HepG2 (cell line): Measurements from ENCODE around the gene ANO5. TPM values are rescaled to one million over a fixed set of nuclear protein-coding genes. Genes with fewer than 3 reads are reported as not detected.

ENCODE experiments used
- ATAC-seq: fragments of 200-7000 bp; cut with Tn5 transposase; 3 replicates; pipeline ENCODE4 v1.9.1; 2020; ENCODE audit warnings: mild to moderate bottlenecking, moderate library complexity
- BruUV-seq: library from RNA; stranded (reverse); fragments of 400-500 nt; replicated peaks from 2 replicates; lab custom pipeline; 2021; lab: Mats Ljungman, UMichigan
- CTCF ChIA-PET: fragments of 300-600 bp; formaldehyde crosslinking; extraction: SDS; loops from one replicate; lab custom pipeline; 2021; ENCODE audit warnings: low total read pairs, inconsistent platforms, low intra/inter-chr PET ratio; lab: Yijun Ruan, JAX
- POLR2A ChIA-PET: fragments of 350-600 bp; sonication (Branson Sonifier 250); formaldehyde crosslinking; loops from one replicate; lab custom pipeline; 2020; ENCODE audit warnings: antibody characterized with exemption, inconsistent platforms; lab: Yijun Ruan, JAX
- DNase-seq: peaks from one replicate; pipeline ENCODE4 v3.0.0-alpha.2; 2015; ENCODE audit warnings: low spot score
- FAIRE-seq: peaks from 3 replicates; lab custom pipeline; 2011; peaks lifted over from hg19 to GRCh38; lab: Jason Lieb, UNC
- H2AFZ ChIP-seq: one replicate; pipeline ENCODE4 v1.6.1; 2011; ENCODE audit warnings: low read length, inconsistent platforms
- H3K27ac ChIP-seq: fragments of 300-600 bp; 3 replicates; pipeline ENCODE4 v1.8.0; 2011; ENCODE audit warnings: mixed run types, mild to moderate bottlenecking, mixed read lengths, low read length, inconsistent platforms; ENCODE audit not compliant: insufficient read depth; ENCODE audit errors: extremely low read length
- H3K27me3 ChIP-seq, 2 experiments: fragments of 200-600 bp in 1 of 2; 2 replicates in 1 of 2; 3 replicates in 1 of 2; pipeline versions ENCODE4 v1.6.0 to v1.8.0; 2011; ENCODE audit warnings: low read length in 2 of 2, mild to moderate bottlenecking in 2 of 2, moderate library complexity in 2 of 2, inconsistent platforms in 1 of 2; ENCODE audit not compliant: insufficient read depth in 2 of 2, control insufficient read depth in 1 of 2
- H3K36me3 ChIP-seq, 2 experiments: fragments of 200-600 bp in 1 of 2; replicated peaks in 1 of 2; 2 replicates in 1 of 2; 3 replicates in 1 of 2; pipeline versions ENCODE4 v1.5.1 to v1.8.0; 2011; ENCODE audit warnings: low read length in 2 of 2, inconsistent platforms in 1 of 2; ENCODE audit not compliant: insufficient read depth in 2 of 2, control insufficient read depth in 1 of 2
- H3K4me1 ChIP-seq: 2 replicates; pipeline ENCODE4 v1.5.1; 2012; ENCODE audit warnings: low read length, inconsistent platforms; ENCODE audit not compliant: insufficient read depth
- H3K4me2 ChIP-seq: 2 replicates; pipeline ENCODE4 v1.6.0; 2011; ENCODE audit warnings: low read depth, low read length, inconsistent platforms
- H3K4me3 ChIP-seq, 3 experiments: fragments of 200-600 bp in 1 of 3; sonication (generic), shearing (Covaris generic) in 1 of 3; replicated peaks in 1 of 3; 2 replicates each; pipeline ENCODE4 v1.5.1; 2011 to 2016; ENCODE audit warnings: low read length in 3 of 3, inconsistent platforms in 2 of 3, low read depth in 2 of 3, mild to moderate bottlenecking in 2 of 3, control low read depth in 1 of 3, mixed read lengths in 1 of 3; ENCODE audit not compliant: insufficient read depth in 1 of 3
- H3K79me2 ChIP-seq: one replicate; pipeline ENCODE4 v1.6.1; 2011; ENCODE audit warnings: low read length, inconsistent platforms; ENCODE audit not compliant: insufficient read depth
- H3K9ac ChIP-seq: 2 replicates; pipeline ENCODE4 v1.6.0; 2011; ENCODE audit warnings: mild to moderate bottlenecking, low read depth, low read length, inconsistent platforms; ENCODE audit not compliant: insufficient read depth
- H3K9me3 ChIP-seq: 2 replicates; pipeline ENCODE4 v1.5.1; 2012; ENCODE audit warnings: mild to moderate bottlenecking, low read length
- H4K20me1 ChIP-seq: 2 replicates; pipeline ENCODE4 v1.6.0; 2011; ENCODE audit warnings: inconsistent platforms, mild to moderate bottlenecking, low read length, moderate library complexity; ENCODE audit not compliant: insufficient read depth
- CHD4 ChIP-seq: fragments of 200-600 bp; sonication (generic); IDR thresholded peaks from 2 replicates; pipeline ENCODE4 v1.7.0; 2017; ENCODE audit warnings: mild to moderate bottlenecking, low read length, borderline replicate concordance
- ETV6 ChIP-seq: sonication (generic); formaldehyde crosslinking; conservative IDR thresholded peaks from 2 replicates; pipeline ENCODE4 v1.4.0; 2020; ENCODE audit warnings: missing genetic modification reagents
- HOXA5 ChIP-seq: sonication (generic); formaldehyde crosslinking; IDR thresholded peaks from 2 replicates; pipeline ENCODE4 v1.4.0; 2020; ENCODE audit warnings: missing genetic modification reagents
- KMT2B ChIP-seq: IDR thresholded peaks from 2 replicates; pipeline ENCODE4 v1.6.1; 2016; ENCODE audit warnings: missing genetic modification reagents, missing compliant biosample characterization
- MLX ChIP-seq: IDR thresholded peaks from 2 replicates; pipeline ENCODE4 v1.6.1; 2016
- NFE2 ChIP-seq: sonication (generic); formaldehyde crosslinking; IDR thresholded peaks from 2 replicates; pipeline ENCODE4 v1.4.0; 2020; ENCODE audit warnings: missing genetic modification reagents
- PHF21A ChIP-seq: sonication (generic); formaldehyde crosslinking; IDR thresholded peaks from 2 replicates; pipeline ENCODE4 v1.5.0; 2020; ENCODE audit warnings: mild to moderate bottlenecking, missing genetic modification reagents
- SMARCE1 ChIP-seq: fragments of 450-650 bp; IDR thresholded peaks from 2 replicates; pipeline ENCODE4 v1.6.1; 2017; ENCODE audit warnings: borderline replicate concordance
- ZC3H4 ChIP-seq: sonication (generic); formaldehyde crosslinking; IDR thresholded peaks from 2 replicates; pipeline ENCODE4 v1.4.0; 2020; ENCODE audit warnings: missing genetic modification reagents, borderline replicate concordance
- ZNF234 ChIP-seq: sonication (generic); formaldehyde crosslinking; conservative IDR thresholded peaks from 2 replicates; pipeline ENCODE4 v1.5.1; 2020; ENCODE audit warnings: mild to moderate bottlenecking, missing genetic modification reagents
- ZNF710 ChIP-seq: sonication (generic); formaldehyde crosslinking; IDR thresholded peaks from 2 replicates; pipeline ENCODE4 v1.5.0; 2020; ENCODE audit warnings: mild to moderate bottlenecking, missing genetic modification reagents, borderline replicate concordance
- ZNF784 ChIP-seq: sonication (generic); formaldehyde crosslinking; IDR thresholded peaks from 2 replicates; pipeline ENCODE4 v1.5.1; 2020; ENCODE audit warnings: missing genetic modification reagents, mild to moderate bottlenecking, borderline replicate concordance
- ZNF800 ChIP-seq: sonication (generic); formaldehyde crosslinking; IDR thresholded peaks from 2 replicates; pipeline ENCODE4 v1.4.0; 2020; ENCODE audit warnings: missing genetic modification reagents
- WGBS: methylation state at CpG from one replicate; pipeline ENCODE4 v1.1.6; 2017; ENCODE audit warnings: low lambda C conversion rate; 5-methylcytosine and 5-hydroxymethylcytosine counted together
- in situ Hi-C: cut with HindIII; loops from 2 replicates; pipeline ENCODE4 v1.10.0; 2017; ENCODE audit warnings: low pct_unique_long_range_greater_than_20kb; ENCODE audit not compliant: extremely low pct_ligation_motif_present
- intact Hi-C: fragments of 100-400 bp; cut with micrococcal nuclease; formaldehyde crosslinking; loops from one replicate; pipeline ENCODE4 v1.10.0; 2022; ENCODE audit not compliant: unreplicated experiment
- polyA plus RNA-seq, 8 experiments: library from polyadenylated mRNA; depleted of rRNA in 3 of 8; stranded (reverse) in 7 of 8; unstranded in 1 of 8; fragments of >200 nt; fragmentation: Illumina TruSeq in 4 of 8; extraction: Trizol in 4 of 8; gene quantifications; 2 replicates each; pipeline versions ENCODE4 v1.2.1 to v1.2.3, GENCODE V29; 2011 to 2016; ENCODE audit warnings: low read depth in 4 of 8, missing spikeins in 1 of 8, mixed read lengths in 1 of 8; ENCODE audit not compliant: insufficient read depth in 1 of 8
- total RNA-seq, 5 experiments: library from RNA; depleted of rRNA; stranded (reverse); fragments of >200 nt; fragmentation: Illumina TruSeq; extraction: Trizol; gene quantifications; 2 replicates each; pipeline ENCODE4 v1.2.3, GENCODE V29; 2016; ENCODE audit warnings: low read depth in 1 of 5

Gene ANO5
- total and polyA plus RNA-seq, 2 of the 13 experiments (the other 11 are each of a cell fraction or from before 2014, with no cell fraction given): 0.02 to 0.03 TPM

GRCh38 chr11:22221143-22221542 lies 28.3 kb downstream of the ANO5 start:
- ChIA-PET POLR2A (no interaction called here), CTCF (no interaction called here)
- Histone ChIP-seq H3K9me3 (no peaks in the 10 kb centered on the region), H3K79me2 (no peaks in the 10 kb centered on the region), H3K9ac (no peak overlapping the region), H3K4me1 (no peaks in the 10 kb centered on the region), H2AFZ (no peak overlapping the region), H3K4me3 (no peak overlapping the region), H4K20me1 (no peaks in the 10 kb centered on the region), H3K4me2 (no peak overlapping the region), H3K36me3 (no peaks in the 10 kb centered on the region), H3K27me3 (no peaks in the 10 kb centered on the region), H3K27ac (no peak overlapping the region)
- FAIRE-seq (no peak), ATAC-seq (no peak), DNase-seq (no peak)
- WGBS: 2% methylated on average over 3 of the region's 3 CpGs
- BruUV-seq: no TSS peak
- intact Hi-C loops: no loop called here
- in situ Hi-C loops: no loop called here
- TF ChIP-seq ZNF234 (CRISPR knock-in tag): no peak

GRCh38 chr11:22225190-22225589 lies 32.3 kb downstream of the ANO5 start:
- no TSS peak for BruUV-seq
- Histone ChIP-seq H3K4me2 (no peak overlapping the region), H3K27me3 (no peaks in the 10 kb centered on the region), H3K27ac (no peak overlapping the region), H4K20me1 (no peaks in the 10 kb centered on the region), H3K9ac (no peak overlapping the region), H3K9me3 (no peaks in the 10 kb centered on the region), H3K4me3 (no peak overlapping the region), H3K4me1 (no peaks in the 10 kb centered on the region), H2AFZ (no peak overlapping the region), H3K36me3 (no peaks in the 10 kb centered on the region), H3K79me2 (no peaks in the 10 kb centered on the region)
- CTCF ChIA-PET: no interaction called here
- DNase-seq: no peak
- no peak for FAIRE-seq
- no peak for ATAC-seq
- POLR2A ChIA-PET: no interaction called here
- intact Hi-C loops: no loop called here
- in situ Hi-C loops: no loop called here
- 0% methylated on average over 4 of the region's 4 CpGs for WGBS
- TF ChIP-seq SMARCE1 (no peak), ZC3H4 (CRISPR knock-in tag) (no peak), ZNF800 (no peak), ZNF784 (CRISPR knock-in tag) (no peak), KMT2B (no peak), CHD4 (no peak), ZNF710 (CRISPR knock-in tag) (no peak), HOXA5 (CRISPR knock-in tag) (no peak), PHF21A (no peak), MLX (no peak), NFE2 (no peak), ETV6 (CRISPR knock-in tag) (no peak)
